GM18505 (cell line): ENCODE data around the gene IER5.

Source experiments
- ATAC-seq: cut with Tn5 transposase; IDR thresholded peaks from one replicate; pipeline ENCODE4 v1.9.1; 2021; ENCODE audit not compliant: unreplicated experiment
- POLR2A ChIP-seq: IDR thresholded peaks from 4 replicates; pipeline ENCODE4 v1.6.1; 2011; ENCODE audit warnings: borderline replicate concordance; ENCODE audit not compliant: insufficient read depth, insufficient read length; ENCODE audit errors: extremely low read depth

IER5 gene

GRCh38 chr1:181086091-181086490, 2.4 kb upstream of the IER5 start:
- no peak for TF ChIP-seq POLR2A
- ATAC-seq, result no peak

DNA sequence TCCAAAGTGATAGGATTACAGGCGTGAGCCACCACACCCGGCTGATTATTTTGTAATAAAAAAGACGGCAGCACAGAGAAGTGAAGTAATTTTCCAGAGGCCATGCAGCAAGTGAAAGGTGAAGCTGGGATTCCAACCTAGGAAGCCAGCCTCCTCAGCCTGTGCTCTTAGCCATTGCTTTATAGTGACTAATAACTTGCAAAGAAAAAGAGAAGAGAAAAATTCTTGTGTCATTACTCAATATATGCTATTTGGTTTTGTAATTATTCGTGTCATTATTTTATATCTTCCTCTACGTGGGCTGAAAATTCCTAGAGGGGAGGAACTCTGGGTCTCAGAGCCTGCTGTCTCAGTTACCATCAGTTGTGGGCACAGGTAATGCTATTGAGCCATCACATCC, 1.6 kb upstream of the IER5 start:
- no peak for TF ChIP-seq POLR2A
- ATAC-seq, result no peak

- ATAC-seq, result no peak
- TF ChIP-seq POLR2A, result no peak
Measured at GRCh38 chr1:181087400-181087901, 1.0 kb upstream of the IER5 start.

DNA sequence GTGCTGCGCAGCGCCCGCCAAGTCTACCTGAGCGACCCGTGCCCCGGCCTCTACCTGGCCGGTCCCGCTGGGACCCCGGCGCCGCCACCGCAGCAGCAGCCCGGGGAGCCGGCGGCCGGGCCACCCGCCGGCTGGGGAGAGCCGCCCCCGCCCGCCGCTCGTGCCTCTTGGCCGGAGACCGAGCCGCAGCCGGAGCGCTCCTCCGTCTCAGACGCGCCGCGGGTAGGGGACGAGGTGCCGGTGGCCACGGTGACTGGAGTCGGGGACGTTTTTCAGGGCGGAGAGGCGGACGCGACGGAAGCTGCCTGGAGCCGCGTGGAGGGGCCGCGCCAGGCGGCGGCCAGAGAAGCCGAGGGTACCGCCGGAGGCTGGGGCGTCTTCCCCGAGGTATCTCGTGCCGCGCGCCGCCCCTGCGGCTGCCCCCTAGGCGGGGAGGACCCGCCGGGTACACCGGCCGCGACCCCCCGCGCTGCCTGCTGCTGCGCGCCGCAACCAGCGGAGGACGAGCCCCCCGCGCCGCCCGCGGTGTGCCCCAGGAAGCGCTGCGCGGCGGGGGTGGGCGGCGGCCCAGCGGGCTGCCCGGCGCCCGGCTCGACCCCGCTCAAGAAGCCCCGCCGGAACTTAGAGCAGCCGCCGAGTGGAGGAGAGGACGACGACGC, 646 bp downstream of the IER5 start:
- TF ChIP-seq POLR2A, result no peak
- peak; percentile 13 for ATAC-seq

- ATAC-seq, result peak; percentile 26
- TF ChIP-seq POLR2A, result peak; percentile 71
Measured at GRCh38 chr1:181089676-181090544, 1.4 kb downstream of the IER5 start.

DNA sequence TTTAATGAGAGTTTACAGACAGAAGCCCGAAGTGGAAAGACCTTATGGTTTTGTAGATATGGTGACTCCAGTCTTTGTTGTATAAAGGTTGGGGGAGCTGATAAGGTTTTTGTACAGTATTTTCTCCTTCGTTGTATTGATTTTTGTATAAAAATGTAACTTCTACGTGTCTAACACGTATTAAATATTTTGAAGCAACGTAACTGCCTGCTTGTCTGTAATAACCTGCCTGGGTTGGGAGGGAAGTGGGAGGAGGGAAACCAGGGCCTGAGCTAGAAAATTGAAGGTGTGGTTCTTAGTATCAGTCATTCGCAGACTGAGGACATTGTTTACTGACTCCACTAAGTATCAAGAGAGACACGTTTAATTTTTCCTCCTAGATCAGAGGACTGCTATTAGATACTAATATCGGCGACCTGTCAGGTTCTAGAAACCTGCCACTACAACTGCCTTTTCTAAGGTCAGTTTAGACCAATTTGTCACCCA, 2.2 kb downstream of the IER5 start:
- TF ChIP-seq POLR2A, result no peak
- ATAC-seq, result no peak

GRCh38 chr1:181091309-181092040, 3.0 kb downstream of the IER5 start:
- no peak for ATAC-seq
- no peak for TF ChIP-seq POLR2A

- TF ChIP-seq POLR2A, result peak; percentile 27
- no peak for ATAC-seq
Measured at GRCh38 chr1:181092056-181092455, 3.6 kb downstream of the IER5 start.

DNA sequence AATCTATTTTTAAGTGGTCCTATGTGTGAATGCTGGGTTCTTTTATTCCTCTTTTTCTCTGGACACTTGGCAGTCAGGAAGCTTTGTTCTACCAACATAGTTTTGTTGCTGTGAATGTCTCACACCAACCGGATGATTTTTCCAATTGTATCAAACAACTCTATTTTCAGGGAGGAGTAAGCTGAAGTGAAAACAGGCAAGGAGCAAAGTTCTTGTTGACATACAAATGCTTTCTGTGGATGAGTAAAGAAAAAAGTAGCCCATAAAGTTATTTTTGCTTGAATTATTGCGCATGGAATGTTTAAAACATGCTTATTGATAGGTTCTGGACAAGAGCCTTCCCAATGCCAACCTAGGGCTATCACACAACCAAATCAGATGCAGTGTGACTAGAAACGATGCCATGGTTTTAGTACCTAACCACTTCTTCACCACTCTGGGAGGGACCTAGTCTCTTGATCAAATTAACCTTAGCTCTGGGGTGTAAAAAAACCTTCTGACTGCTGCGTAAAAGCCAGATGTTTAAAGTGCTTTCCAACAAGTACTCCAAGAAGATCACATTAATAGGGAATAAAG, 4.5 kb downstream of the IER5 start:
- no peak for ATAC-seq
- TF ChIP-seq POLR2A, result no peak

DNA sequence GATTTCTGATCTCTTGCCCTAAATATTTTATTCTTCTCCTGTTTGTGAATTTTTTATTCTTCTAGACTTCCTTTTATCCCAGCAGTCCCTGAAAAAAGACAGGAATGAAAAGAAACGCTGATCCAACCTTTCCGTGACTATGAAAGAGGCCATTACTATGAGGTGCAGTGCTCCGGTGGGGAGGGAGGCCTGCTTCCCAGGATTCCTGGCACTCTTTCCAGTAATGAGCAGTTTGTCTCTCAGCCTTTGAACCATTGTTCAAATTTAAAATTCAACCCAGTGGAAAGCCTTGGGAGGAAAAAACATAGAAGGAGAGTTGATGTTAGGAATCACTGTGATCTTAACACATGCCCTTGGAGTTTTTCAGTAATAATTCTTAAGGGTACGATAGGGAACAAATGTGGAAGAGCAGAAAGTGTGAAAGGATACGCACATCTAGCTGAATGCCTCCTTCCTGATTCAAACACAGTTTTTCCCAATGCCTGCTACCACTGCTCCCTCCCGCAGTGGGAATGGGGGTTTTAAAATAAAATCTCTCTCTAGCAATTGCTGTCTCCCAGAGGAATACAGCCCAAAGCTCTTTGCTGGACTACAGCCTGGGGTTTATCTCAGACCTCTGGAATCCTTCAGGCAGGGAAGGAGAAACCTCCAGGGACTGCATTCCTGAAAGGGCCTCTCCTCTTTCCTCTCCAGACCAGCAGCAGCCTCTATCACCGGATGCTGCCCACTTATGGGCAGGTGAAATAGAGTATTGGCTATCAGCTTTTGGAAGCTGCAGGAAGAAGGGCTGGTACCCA, 6.1 kb downstream of the IER5 start:
- ATAC-seq, result no peak
- no peak for TF ChIP-seq POLR2A

DNA sequence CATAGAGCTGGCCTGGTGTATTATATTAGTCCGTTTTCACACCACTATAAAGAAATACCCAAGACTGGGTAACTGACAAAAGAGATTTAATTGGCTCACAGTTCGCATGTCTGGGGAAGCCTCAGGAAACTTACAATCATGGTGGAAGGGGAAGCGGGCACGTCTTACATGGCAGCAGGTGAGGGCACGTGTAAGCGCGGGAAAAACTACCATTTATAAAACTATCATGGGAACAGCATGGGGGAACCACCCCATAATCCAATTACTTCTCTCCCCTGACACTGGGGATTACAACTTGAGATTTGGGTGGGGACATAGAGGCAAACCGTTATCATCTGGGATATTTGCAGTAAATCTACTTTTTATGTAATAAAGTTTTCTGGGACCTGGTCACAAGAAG, 6.8 kb downstream of the IER5 start:
- peak; percentile 28 for TF ChIP-seq POLR2A
- ATAC-seq, result no peak

- no peak for ATAC-seq
- TF ChIP-seq POLR2A, result no peak
Measured at GRCh38 chr1:181095763-181096184, 7.3 kb downstream of the IER5 start.
